K562 (cell line): ENCODE measurements around the gene ERAL1. TPM values are rescaled to one million over a fixed set of nuclear protein-coding genes. Genes with fewer than 3 reads are reported as not detected.

Source experiments
- ADNP ChIP-seq: fragments of 200-800 bp; sonication (Bioruptor generic); IDR thresholded peaks from 2 replicates; pipeline ENCODE4 v1.6.1; 2016; ENCODE audit warnings: missing genetic modification characterization, missing compliant biosample characterization
- BHLHE40 ChIP-seq: IDR thresholded peaks from 2 replicates; pipeline ENCODE4 v1.6.1; 2011; ENCODE audit warnings: low read length, improper control_type of control experiment
- CBX5 ChIP-seq: IDR thresholded peaks from 2 replicates; pipeline ENCODE4 v1.6.1; 2014; ENCODE audit warnings: low read depth, borderline replicate concordance
- CHD2 ChIP-seq: IDR thresholded peaks from 2 replicates; pipeline ENCODE4 v1.6.1; 2011; ENCODE audit warnings: low read depth, low read length
- EP400 ChIP-seq: fragments of 450-650 bp; IDR thresholded peaks from 2 replicates; pipeline ENCODE4 v1.6.1; 2017; ENCODE audit warnings: antibody characterized with exemption, mild to moderate bottlenecking, moderate library complexity
- ETV5 ChIP-seq: sonication (generic); formaldehyde crosslinking; IDR thresholded peaks from 2 replicates; pipeline ENCODE4 v1.4.0; 2020; ENCODE audit warnings: low read depth, mild to moderate bottlenecking, missing genetic modification reagents
- EWSR1 ChIP-seq: fragments of 450-650 bp; IDR thresholded peaks from 2 replicates; pipeline ENCODE4 v1.6.1; 2018; ENCODE audit warnings: borderline replicate concordance, mild to moderate bottlenecking, low read depth, moderate library complexity; ENCODE audit not compliant: partially characterized antibody
- HNRNPL ChIP-seq: fragments of 200-400 bp; formaldehyde crosslinking; IDR thresholded peaks from 2 replicates; pipeline ENCODE4 v1.6.1; 2017; ENCODE audit warnings: low read depth, mild to moderate bottlenecking, low read length
- KLF13 ChIP-seq: fragments of 450-650 bp; IDR thresholded peaks from 2 replicates; pipeline ENCODE4 v1.6.1; 2016; ENCODE audit warnings: missing genetic modification characterization, low read depth, mild to moderate bottlenecking, missing compliant biosample characterization, moderate library complexity, borderline replicate concordance
- NBN ChIP-seq: fragments of 450-650 bp; IDR thresholded peaks from 2 replicates; pipeline ENCODE4 v1.6.1; 2016; ENCODE audit warnings: low read depth, mild to moderate bottlenecking
- NCOR1 ChIP-seq: fragments of 450-650 bp; IDR thresholded peaks from 2 replicates; pipeline ENCODE4 v1.6.1; 2016; ENCODE audit warnings: mild to moderate bottlenecking, moderate library complexity
- NFE2 ChIP-seq: IDR thresholded peaks from 2 replicates; pipeline ENCODE4 v1.6.1; 2014; ENCODE audit warnings: antibody characterized with exemption, low read depth
- NR1H2 ChIP-seq: sonication (generic); formaldehyde crosslinking; IDR thresholded peaks from 2 replicates; pipeline ENCODE4 v1.4.0; 2020; ENCODE audit warnings: mild to moderate bottlenecking, missing genetic modification reagents
- POLR2AphosphoS2 ChIP-seq: IDR thresholded peaks from 2 replicates; pipeline ENCODE4 v1.6.1; 2012; ENCODE audit warnings: low read length, improper control_type of control experiment
- POLR3A ChIP-seq: IDR thresholded peaks from 2 replicates; pipeline ENCODE4 v1.6.1; 2011; ENCODE audit warnings: borderline replicate concordance, mild to moderate bottlenecking, moderate library complexity; ENCODE audit not compliant: insufficient read length, insufficient read depth; ENCODE audit errors: extremely low read depth
- RBM34 ChIP-seq: fragments of 200-400 bp; formaldehyde crosslinking; IDR thresholded peaks from 2 replicates; pipeline ENCODE4 v1.6.1; 2018; ENCODE audit warnings: low read length, borderline replicate concordance; ENCODE audit not compliant: insufficient read depth
- SMARCE1 ChIP-seq: fragments of 450-650 bp; IDR thresholded peaks from 2 replicates; pipeline ENCODE4 v1.7.1; 2016; ENCODE audit warnings: mild to moderate bottlenecking
- TCF7L2 ChIP-seq: fragments of 150-350 bp; IDR thresholded peaks from 2 replicates; pipeline ENCODE4 v1.6.1; 2016; ENCODE audit warnings: low read depth, mild to moderate bottlenecking, low read length, moderate library complexity
- TOE1 ChIP-seq, 2 experiments: fragments of 450-650 bp in 1 of 2; sonication (generic) in 1 of 2; formaldehyde crosslinking in 1 of 2; IDR thresholded peaks; 2 replicates each; pipeline versions ENCODE4 v1.7.1 to v1.8.0; 2016 to 2022; ENCODE audit warnings: borderline replicate concordance in 2 of 2, mild to moderate bottlenecking in 2 of 2, antibody characterized with exemption in 1 of 2, inconsistent platforms in 1 of 2, low read depth in 1 of 2, missing genetic modification reagents in 1 of 2, moderate library complexity in 1 of 2
- ZFPM2 ChIP-seq: fragments of 250-450 bp; sonication (Bioruptor Pico); IDR thresholded peaks from 2 replicates; pipeline ENCODE4 v1.5.1; 2022; ENCODE audit warnings: mild to moderate bottlenecking
- ZNF165 ChIP-seq: fragments of 250-450 bp; sonication (Bioruptor Pico); IDR thresholded peaks from 2 replicates; pipeline ENCODE4 v1.4.0; 2020; ENCODE audit warnings: borderline replicate concordance
- ZNF212 ChIP-seq: fragments of 450-650 bp; formaldehyde crosslinking; IDR thresholded peaks from 2 replicates; pipeline ENCODE4 v1.4.0; 2020; ENCODE audit warnings: mild to moderate bottlenecking
- ZNF707 ChIP-seq: fragments of 250-450 bp; sonication (Bioruptor Pico); conservative IDR thresholded peaks from 2 replicates; pipeline ENCODE4 v1.8.0; 2022; ENCODE audit warnings: inconsistent platforms, mild to moderate bottlenecking, moderate library complexity
- polyA plus RNA-seq, 8 experiments: library from polyadenylated mRNA; depleted of rRNA in 4 of 8; stranded (reverse) in 5 of 8; unstranded in 3 of 8; fragments of >200 nt; fragmentation: Nextera tagmentation in 2 of 8; fragmentation: Illumina TruSeq in 1 of 8; extraction: Ambion mirVana in 2 of 8; extraction: Trizol in 1 of 8; gene quantifications; 2 replicates each; pipeline versions ENCODE4 v1.2.1 to v1.2.3, GENCODE V29; 2011 to 2014; ENCODE audit warnings: inconsistent platforms in 1 of 8, missing spikeins in 1 of 8
- total RNA-seq, 7 experiments: library from RNA; depleted of rRNA in 6 of 7; stranded (reverse); fragments of >200 nt in 6 of 7; fragmentation: Illumina TruSeq in 2 of 7; extraction: Trizol in 2 of 7; gene quantifications; 2 replicates each; pipeline versions ENCODE4 v1.2.1 to v1.2.3, GENCODE V29; 2011 to 2021; ENCODE audit warnings: low replicate concordance in 1 of 7

Gene ERAL1
- total and polyA plus RNA-seq, 9 of the 15 experiments (the other 6 are each of a cell fraction or from before 2014, with no cell fraction given), result 37.5 to 351 (median 106) TPM

DNA sequence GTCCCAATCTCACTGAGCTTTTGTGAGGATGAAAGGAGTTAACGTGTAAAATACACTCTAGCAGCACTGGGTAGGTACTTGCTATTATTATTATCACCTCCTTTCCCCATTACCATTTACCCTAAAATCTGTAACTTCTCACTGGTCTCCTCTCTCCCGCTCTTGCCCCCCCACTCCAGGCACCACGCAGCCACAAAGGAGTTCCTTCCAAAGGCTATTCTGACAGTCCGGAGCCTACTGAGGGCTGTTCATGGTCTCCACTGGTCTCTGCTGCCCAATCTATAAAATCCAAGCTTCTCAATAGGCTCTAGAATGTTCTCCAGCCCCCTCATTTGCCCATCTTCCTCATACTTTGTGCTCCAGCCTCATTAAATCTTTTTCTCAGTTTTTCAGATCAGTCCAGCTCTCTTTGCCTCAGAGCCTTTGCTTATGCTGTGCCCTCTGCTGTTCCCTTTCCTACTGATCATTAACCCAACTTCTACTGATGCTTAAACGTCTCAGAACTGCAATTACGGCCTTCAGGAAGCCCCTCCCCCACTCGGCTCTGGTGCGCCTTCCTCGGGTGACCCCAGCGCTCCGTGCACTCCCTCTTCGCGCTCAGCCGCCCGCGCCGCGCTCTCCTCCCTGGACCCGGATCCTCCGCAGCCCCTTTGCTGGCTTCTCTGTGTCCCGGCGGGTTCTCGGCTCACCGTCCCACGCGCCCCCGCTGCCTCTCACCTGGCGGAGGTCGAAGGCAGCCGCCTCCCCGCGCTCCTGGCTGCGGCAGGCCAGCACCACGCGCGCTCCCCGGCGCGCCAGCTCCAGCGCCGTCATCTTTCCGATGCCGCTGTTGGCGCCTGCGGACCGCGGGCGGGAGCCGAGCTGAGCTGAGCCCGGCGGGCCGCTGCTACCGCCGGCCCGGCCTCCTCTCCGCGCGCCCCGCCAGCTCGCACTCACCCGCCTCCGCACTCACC, 47.3 kb downstream of the ERAL1 start (continued):
- TF ChIP-seq KLF13 (tag) (no peak), ZFPM2 (CRISPR knock-in tag) (no peak), NBN (peak; percentile 77), BHLHE40 (peak; percentile 30; the same call in 1 of the 2 replicates), HNRNPL (no peak), NCOR1 (no peak), SMARCE1 (no peak; the same call in 1 of the 2 replicates), TOE1 (IDR thresholded peaks at IDR 0.05; ENCODE audit: borderline replicate concordance) (no peak), TOE1 (CRISPR knock-in tag; IDR thresholded peaks at IDR 0.05; ENCODE audit: borderline replicate concordance, low read depth) (no peak), RBM34 (0 out of 2 replicates have a peak, but pooled peaks have one; percentile 47), ZNF707 (no peak), TCF7L2 (no peak), ZNF165 (CRISPR knock-in tag) (no peak), POLR2AphosphoS2 (no peak), CBX5 (no peak), CHD2 (no peak), NR1H2 (CRISPR knock-in tag) (no peak; the same call in 1 of the 2 replicates), EWSR1 (no peak), ADNP (tag) (no peak), ZNF212 (CRISPR knock-in tag) (no peak), POLR3A (no peak), NFE2 (no peak), ETV5 (CRISPR knock-in tag) (no peak), EP400 (no peak)
